SK-N-SH treated with all-trans-retinoic acid at 6 μM for 48 hours (cell line): Measurements from ENCODE around the gene GEMIN8.

ENCODE experiments used
- ATAC-seq: fragments of 200-7000 bp; cut with Tn5 transposase; 3 replicates; pipeline ENCODE4 v1.9.1; 2020; ENCODE audit warnings: mild to moderate bottlenecking, moderate library complexity
- ARNTL ChIP-seq: fragments of 450-650 bp; formaldehyde crosslinking; IDR thresholded peaks from 2 replicates; pipeline ENCODE4 v1.5.0; 2020; ENCODE audit warnings: low read depth, mild to moderate bottlenecking, moderate library complexity, borderline replicate concordance
- BACH2 ChIP-seq: fragments of 250-450 bp; sonication (Bioruptor Pico); IDR thresholded peaks from 2 replicates; pipeline ENCODE4 v1.9.0; 2021; ENCODE audit warnings: mild to moderate bottlenecking, borderline replicate concordance
- CSDC2 ChIP-seq: fragments of 250-450 bp; sonication (Bioruptor Pico); IDR thresholded peaks from 2 replicates; pipeline ENCODE4 v1.5.0; 2020; ENCODE audit warnings: mild to moderate bottlenecking, moderate library complexity
- ESRRG ChIP-seq: fragments of 250-450 bp; sonication (Bioruptor Pico); IDR thresholded peaks from 2 replicates; pipeline ENCODE4 v1.6.1; 2021; ENCODE audit warnings: mild to moderate bottlenecking
- GLIS3 ChIP-seq: fragments of 250-450 bp; sonication (Bioruptor Pico); IDR thresholded peaks from 2 replicates; pipeline ENCODE4 v1.5.0; 2020; ENCODE audit warnings: mild to moderate bottlenecking, moderate library complexity
- ISL1 ChIP-seq: fragments of 250-450 bp; sonication (Bioruptor Pico); IDR thresholded peaks from 2 replicates; pipeline ENCODE4 v2.1.2; 2022; ENCODE audit warnings: mild to moderate bottlenecking, moderate library complexity
- OSR1 ChIP-seq: fragments of 250-450 bp; sonication (Bioruptor Pico); IDR thresholded peaks from 2 replicates; pipeline ENCODE4 v1.8.0; 2022; ENCODE audit warnings: moderate library complexity, mild to moderate bottlenecking, inconsistent platforms
- PPARA ChIP-seq: fragments of 250-450 bp; sonication (Bioruptor Pico); IDR thresholded peaks from 2 replicates; pipeline ENCODE4 v1.5.0; 2020; ENCODE audit warnings: mild to moderate bottlenecking, borderline replicate concordance
- RARB ChIP-seq: fragments of 250-450 bp; sonication (Bioruptor Pico); IDR thresholded peaks from 2 replicates; pipeline ENCODE4 v1.8.0; 2021; ENCODE audit warnings: mild to moderate bottlenecking, moderate library complexity
- SNAI2 ChIP-seq: fragments of 250-450 bp; sonication (Bioruptor Pico); IDR thresholded peaks from 2 replicates; pipeline ENCODE4 v1.5.0; 2020; ENCODE audit warnings: mild to moderate bottlenecking, moderate library complexity
- TCF4 ChIP-seq: fragments of 250-450 bp; sonication (Bioruptor Pico); IDR thresholded peaks from 2 replicates; pipeline ENCODE4 v1.8.0; 2021; ENCODE audit warnings: mild to moderate bottlenecking, moderate library complexity, borderline replicate concordance
- TOX ChIP-seq: fragments of 250-450 bp; sonication (Bioruptor Pico); IDR thresholded peaks from 2 replicates; pipeline ENCODE4 v1.8.0; 2021; ENCODE audit warnings: mild to moderate bottlenecking, moderate library complexity, borderline replicate concordance
- ZC3H10 ChIP-seq: fragments of 250-450 bp; sonication (Bioruptor Pico); IDR thresholded peaks from 2 replicates; pipeline ENCODE4 v1.5.1; 2021; ENCODE audit warnings: mild to moderate bottlenecking, moderate library complexity
- ZFP3 ChIP-seq: fragments of 250-450 bp; sonication (Bioruptor Pico); IDR thresholded peaks from 2 replicates; pipeline ENCODE4 v1.5.0; 2020; ENCODE audit warnings: mild to moderate bottlenecking, moderate library complexity
- ZFP30 ChIP-seq: fragments of 450-650 bp; formaldehyde crosslinking; IDR thresholded peaks from 2 replicates; pipeline ENCODE4 v1.5.0; 2022; ENCODE audit warnings: mild to moderate bottlenecking, moderate library complexity
- ZNF565 ChIP-seq: fragments of 450-650 bp; formaldehyde crosslinking; conservative IDR thresholded peaks from 2 replicates; pipeline ENCODE4 v1.5.0; 2020; ENCODE audit warnings: low read depth, mild to moderate bottlenecking, moderate library complexity
- ZNF70 ChIP-seq: fragments of 450-650 bp; formaldehyde crosslinking; IDR thresholded peaks from 2 replicates; pipeline ENCODE4 v1.5.0; 2020; ENCODE audit warnings: mild to moderate bottlenecking, moderate library complexity
- ZNF8 ChIP-seq: fragments of 450-650 bp; formaldehyde crosslinking; IDR thresholded peaks from 2 replicates; pipeline ENCODE4 v1.5.0; 2020; ENCODE audit warnings: mild to moderate bottlenecking, moderate library complexity
- TF ChIP-seq, protein P1 (sequence below): fragments of 250-450 bp; sonication (Bioruptor Pico); IDR thresholded peaks from 2 replicates; pipeline ENCODE4 v1.5.0; 2020; ENCODE audit warnings: mild to moderate bottlenecking, moderate library complexity
- TF ChIP-seq, protein P2 (sequence below): fragments of 250-450 bp; sonication (Bioruptor Pico); IDR thresholded peaks from 2 replicates; pipeline ENCODE4 v1.5.1; 2020; ENCODE audit warnings: low read depth, mild to moderate bottlenecking, moderate library complexity
- TF ChIP-seq, protein P3 (sequence below): fragments of 250-450 bp; sonication (Bioruptor Pico); IDR thresholded peaks from 2 replicates; pipeline ENCODE4 v1.8.0; 2021; ENCODE audit warnings: low read depth, mild to moderate bottlenecking, moderate library complexity, borderline replicate concordance
- TF ChIP-seq, protein P4 (sequence below): fragments of 250-450 bp; sonication (Bioruptor Pico); IDR thresholded peaks from 2 replicates; pipeline ENCODE4 v1.5.1; 2021; ENCODE audit warnings: mild to moderate bottlenecking, moderate library complexity
- TF ChIP-seq, protein P5 (sequence below): fragments of 250-450 bp; sonication (Bioruptor Pico); IDR thresholded peaks from 2 replicates; pipeline ENCODE4 v1.8.0; 2020; ENCODE audit warnings: mild to moderate bottlenecking, moderate library complexity, borderline replicate concordance

The GEMIN8 gene

DNA sequence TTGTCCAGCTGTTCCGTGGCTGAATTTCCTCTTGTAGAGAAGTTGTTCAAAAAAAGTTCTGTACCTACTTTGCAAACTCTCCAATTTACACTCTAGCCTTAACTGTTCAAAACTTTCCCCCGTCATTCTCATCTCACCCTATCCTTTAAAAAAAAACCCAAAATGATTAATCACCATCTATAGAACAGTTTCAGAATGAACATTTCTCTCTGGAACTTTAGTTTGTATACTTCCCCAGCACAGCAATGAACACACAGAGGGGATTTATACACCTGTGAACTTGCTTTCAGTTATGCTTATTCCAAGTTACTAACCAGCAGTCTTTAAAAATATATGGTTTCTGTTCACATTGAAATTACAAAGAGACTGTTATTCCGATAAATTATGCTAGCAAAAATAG is 1.2 kb downstream of the GEMIN8 start:
- ATAC-seq: no peak
- TF ChIP-seq OSR1 (CRISPR knock-in tag) (no peak), GLIS3 (CRISPR knock-in tag) (no peak), ZNF8 (CRISPR knock-in tag) (no peak), ESRRG (no peak), TCF4 (CRISPR knock-in tag) (no peak), BACH2 (CRISPR knock-in tag) (no peak), RARB (no peak), PPARA (no peak), ARNTL (CRISPR knock-in tag) (no peak), ISL1 (CRISPR knock-in tag) (no peak), ZNF70 (CRISPR knock-in tag) (no peak), ZFP3 (no peak), SNAI2 (no peak), TOX (no peak), ZFP30 (no peak)
- TF ChIP-seq, protein P1, sequence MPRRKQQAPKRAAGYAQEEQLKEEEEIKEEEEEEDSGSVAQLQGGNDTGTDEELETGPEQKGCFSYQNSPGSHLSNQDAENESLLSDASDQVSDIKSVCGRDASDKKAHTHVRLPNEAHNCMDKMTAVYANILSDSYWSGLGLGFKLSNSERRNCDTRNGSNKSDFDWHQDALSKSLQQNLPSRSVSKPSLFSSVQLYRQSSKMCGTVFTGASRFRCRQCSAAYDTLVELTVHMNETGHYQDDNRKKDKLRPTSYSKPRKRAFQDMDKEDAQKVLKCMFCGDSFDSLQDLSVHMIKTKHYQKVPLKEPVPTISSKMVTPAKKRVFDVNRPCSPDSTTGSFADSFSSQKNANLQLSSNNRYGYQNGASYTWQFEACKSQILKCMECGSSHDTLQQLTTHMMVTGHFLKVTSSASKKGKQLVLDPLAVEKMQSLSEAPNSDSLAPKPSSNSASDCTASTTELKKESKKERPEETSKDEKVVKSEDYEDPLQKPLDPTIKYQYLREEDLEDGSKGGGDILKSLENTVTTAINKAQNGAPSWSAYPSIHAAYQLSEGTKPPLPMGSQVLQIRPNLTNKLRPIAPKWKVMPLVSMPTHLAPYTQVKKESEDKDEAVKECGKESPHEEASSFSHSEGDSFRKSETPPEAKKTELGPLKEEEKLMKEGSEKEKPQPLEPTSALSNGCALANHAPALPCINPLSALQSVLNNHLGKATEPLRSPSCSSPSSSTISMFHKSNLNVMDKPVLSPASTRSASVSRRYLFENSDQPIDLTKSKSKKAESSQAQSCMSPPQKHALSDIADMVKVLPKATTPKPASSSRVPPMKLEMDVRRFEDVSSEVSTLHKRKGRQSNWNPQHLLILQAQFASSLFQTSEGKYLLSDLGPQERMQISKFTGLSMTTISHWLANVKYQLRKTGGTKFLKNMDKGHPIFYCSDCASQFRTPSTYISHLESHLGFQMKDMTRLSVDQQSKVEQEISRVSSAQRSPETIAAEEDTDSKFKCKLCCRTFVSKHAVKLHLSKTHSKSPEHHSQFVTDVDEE: no peak
- TF ChIP-seq, protein P2, sequence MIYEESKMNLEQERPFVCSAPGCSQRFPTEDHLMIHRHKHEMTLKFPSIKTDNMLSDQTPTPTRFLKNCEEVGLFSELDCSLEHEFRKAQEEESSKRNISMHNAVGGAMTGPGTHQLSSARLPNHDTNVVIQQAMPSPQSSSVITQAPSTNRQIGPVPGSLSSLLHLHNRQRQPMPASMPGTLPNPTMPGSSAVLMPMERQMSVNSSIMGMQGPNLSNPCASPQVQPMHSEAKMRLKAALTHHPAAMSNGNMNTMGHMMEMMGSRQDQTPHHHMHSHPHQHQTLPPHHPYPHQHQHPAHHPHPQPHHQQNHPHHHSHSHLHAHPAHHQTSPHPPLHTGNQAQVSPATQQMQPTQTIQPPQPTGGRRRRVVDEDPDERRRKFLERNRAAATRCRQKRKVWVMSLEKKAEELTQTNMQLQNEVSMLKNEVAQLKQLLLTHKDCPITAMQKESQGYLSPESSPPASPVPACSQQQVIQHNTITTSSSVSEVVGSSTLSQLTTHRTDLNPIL: no peak
- TF ChIP-seq, protein P3, sequence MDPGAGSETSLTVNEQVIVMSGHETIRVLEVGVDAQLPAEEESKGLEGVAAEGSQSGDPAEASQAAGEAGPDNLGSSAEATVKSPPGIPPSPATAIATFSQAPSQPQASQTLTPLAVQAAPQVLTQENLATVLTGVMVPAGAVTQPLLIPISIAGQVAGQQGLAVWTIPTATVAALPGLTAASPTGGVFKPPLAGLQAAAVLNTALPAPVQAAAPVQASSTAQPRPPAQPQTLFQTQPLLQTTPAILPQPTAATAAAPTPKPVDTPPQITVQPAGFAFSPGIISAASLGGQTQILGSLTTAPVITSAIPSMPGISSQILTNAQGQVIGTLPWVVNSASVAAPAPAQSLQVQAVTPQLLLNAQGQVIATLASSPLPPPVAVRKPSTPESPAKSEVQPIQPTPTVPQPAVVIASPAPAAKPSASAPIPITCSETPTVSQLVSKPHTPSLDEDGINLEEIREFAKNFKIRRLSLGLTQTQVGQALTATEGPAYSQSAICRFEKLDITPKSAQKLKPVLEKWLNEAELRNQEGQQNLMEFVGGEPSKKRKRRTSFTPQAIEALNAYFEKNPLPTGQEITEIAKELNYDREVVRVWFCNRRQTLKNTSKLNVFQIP: no peak
- TF ChIP-seq, protein P4, sequence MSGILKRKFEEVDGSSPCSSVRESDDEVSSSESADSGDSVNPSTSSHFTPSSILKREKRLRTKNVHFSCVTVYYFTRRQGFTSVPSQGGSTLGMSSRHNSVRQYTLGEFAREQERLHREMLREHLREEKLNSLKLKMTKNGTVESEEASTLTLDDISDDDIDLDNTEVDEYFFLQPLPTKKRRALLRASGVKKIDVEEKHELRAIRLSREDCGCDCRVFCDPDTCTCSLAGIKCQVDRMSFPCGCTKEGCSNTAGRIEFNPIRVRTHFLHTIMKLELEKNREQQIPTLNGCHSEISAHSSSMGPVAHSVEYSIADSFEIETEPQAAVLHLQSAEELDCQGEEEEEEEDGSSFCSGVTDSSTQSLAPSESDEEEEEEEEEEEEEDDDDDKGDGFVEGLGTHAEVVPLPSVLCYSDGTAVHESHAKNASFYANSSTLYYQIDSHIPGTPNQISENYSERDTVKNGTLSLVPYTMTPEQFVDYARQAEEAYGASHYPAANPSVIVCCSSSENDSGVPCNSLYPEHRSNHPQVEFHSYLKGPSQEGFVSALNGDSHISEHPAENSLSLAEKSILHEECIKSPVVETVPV: no peak
- TF ChIP-seq, protein P5, sequence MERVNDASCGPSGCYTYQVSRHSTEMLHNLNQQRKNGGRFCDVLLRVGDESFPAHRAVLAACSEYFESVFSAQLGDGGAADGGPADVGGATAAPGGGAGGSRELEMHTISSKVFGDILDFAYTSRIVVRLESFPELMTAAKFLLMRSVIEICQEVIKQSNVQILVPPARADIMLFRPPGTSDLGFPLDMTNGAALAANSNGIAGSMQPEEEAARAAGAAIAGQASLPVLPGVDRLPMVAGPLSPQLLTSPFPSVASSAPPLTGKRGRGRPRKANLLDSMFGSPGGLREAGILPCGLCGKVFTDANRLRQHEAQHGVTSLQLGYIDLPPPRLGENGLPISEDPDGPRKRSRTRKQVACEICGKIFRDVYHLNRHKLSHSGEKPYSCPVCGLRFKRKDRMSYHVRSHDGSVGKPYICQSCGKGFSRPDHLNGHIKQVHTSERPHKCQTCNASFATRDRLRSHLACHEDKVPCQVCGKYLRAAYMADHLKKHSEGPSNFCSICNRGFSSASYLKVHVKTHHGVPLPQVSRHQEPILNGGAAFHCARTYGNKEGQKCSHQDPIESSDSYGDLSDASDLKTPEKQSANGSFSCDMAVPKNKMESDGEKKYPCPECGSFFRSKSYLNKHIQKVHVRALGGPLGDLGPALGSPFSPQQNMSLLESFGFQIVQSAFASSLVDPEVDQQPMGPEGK: no peak
- TF ChIP-seq, all 23 proteins: peak for 0

DNA sequence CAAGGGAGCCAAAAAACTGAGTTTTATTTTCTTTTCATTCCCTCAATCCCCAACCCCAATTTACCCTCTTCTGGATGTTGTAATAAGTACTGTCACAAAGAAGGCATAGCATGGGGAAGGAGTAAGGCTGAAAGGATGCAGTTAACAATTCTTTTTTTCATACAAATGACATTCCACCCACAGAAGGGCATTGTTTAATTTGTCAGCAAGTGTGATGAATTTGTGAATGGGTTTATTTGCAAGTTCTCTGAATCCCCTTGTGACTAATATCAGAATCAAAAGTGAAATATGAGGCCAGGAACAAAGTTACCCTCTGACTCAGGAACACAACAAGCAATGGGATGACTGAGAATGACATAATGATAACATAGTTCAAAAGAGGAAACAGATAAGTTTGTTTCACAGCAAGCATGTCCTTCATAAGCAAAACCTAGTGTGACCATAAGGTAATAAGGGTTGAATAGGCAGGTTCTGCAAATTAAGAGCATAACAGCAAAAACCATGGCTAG is 2.1 kb downstream of the GEMIN8 start:
- TF ChIP-seq TCF4 (CRISPR knock-in tag) (no peak), ZFP30 (no peak), PPARA (no peak), RARB (no peak), TOX (no peak), ZFP3 (no peak), ISL1 (CRISPR knock-in tag) (no peak), ESRRG (no peak), ZNF8 (CRISPR knock-in tag) (no peak), ZC3H10 (CRISPR knock-in tag) (no peak)
- TF ChIP-seq, protein P5: no peak
- no peak for ATAC-seq

DNA sequence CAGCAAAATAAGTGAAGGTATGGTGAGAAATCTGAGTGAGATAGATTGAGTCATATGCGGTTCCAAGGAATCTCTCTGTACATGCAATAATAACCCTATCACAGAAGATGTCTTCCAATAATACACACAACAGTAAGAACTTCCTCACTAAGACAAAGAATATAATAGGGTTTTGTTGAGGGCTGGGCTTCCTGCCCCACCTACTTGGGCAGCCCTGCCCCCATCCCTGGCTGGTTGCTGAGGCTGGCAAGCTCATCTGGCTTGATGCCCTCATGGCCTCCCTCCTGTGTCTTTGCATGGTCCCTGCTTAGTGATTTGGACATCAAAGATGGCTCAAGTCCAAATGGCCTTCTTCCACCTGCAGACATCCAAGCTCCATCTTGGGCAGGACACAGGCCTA is 2.7 kb downstream of the GEMIN8 start:
- no peak for ATAC-seq
- TF ChIP-seq BACH2 (CRISPR knock-in tag) (no peak), ZFP3 (no peak), PPARA (no peak), ISL1 (CRISPR knock-in tag) (no peak), CSDC2 (no peak), ESRRG (no peak), ZNF565 (no peak), ZC3H10 (CRISPR knock-in tag) (no peak), TCF4 (CRISPR knock-in tag) (no peak), GLIS3 (CRISPR knock-in tag) (no peak)
- TF ChIP-seq, protein P1: no peak
- TF ChIP-seq, protein P2: no peak
